Stimulated activated CD8-positive, alpha-beta memory T cell treated with anti-CD3 and anti-CD28 coated beads, Interleukin-15, amount 100 ng/mL, for 1 hour (primary cell): ENCODE measurements around the gene PHF21B.
"Not testable (repeated sequence)": the region's sequence is repeated elsewhere in the genome, so short reads cannot be mapped to it uniquely, and the experiment has no call there.

Experiments used
- DNase-seq: peaks from one replicate; pipeline ENCODE4 v3.0.0-alpha.2; 2020; ENCODE audit warnings: low read depth

Gene PHF21B

GRCh38 chr22:44871782-44872181, 138.0 kb downstream of the PHF21B start:
- DNase-seq, result no peak

DNA sequence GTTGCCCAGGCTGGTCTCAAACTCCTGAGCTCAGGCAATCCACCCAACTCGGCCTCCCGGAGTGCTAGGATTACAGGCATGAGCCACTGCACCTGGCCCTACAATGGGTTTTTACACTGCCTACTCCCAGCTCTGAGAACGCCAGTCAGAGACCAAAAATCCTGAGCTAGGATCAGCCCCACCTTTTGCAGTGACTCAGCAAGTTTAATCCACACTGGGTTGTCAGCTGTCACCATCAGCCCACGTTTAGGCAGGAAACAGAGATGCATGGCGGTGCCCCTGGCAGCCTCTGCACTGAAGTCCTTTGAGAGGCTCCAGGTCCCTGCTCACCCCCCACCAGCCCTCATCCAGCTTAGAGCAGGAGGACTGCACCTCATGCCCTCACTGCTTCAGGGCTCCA, 139.8 kb downstream of the PHF21B start:
- no peak for DNase-seq

DNA sequence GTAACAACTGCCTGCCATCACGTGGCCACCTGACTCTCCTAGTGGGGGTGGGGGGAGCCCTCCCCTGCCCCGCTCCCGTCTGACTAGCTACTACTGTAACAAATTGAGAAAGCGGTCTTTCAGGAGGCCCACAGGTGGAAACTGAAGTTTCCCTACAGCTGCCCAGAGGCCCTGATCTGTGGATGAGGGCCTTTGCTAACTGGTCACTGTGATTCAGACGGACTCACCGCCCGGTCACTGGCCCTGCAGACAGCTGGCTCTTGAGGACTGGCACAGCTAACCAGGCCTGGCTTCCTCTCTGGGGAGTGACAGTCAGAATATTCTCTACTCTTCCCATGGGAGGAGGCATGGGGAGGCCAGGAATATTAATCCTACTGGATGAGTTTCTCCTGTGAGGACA, 140.6 kb downstream of the PHF21B start:
- DNase-seq, result no peak

- no peak for DNase-seq
Observed at GRCh38 chr22:44865193-44866057, 144.4 kb downstream of the PHF21B start.

- no peak for DNase-seq
Observed at GRCh38 chr22:44862981-44863860, 146.6 kb downstream of the PHF21B start.

DNA sequence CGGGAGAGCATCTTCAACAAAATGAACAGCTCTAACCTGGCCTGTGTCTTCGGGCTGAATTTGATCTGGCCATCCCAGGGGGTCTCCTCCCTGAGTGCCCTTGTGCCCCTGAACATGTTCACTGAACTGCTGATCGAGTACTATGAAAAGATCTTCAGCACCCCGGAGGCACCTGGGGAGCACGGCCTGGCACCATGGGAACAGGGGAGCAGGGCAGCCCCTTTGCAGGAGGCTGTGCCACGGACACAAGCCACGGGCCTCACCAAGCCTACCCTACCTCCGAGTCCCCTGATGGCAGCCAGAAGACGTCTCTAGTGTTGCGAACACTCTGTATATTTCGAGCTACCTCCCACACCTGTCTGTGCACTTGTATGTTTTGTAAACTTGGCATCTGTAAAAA, 147.5 kb downstream of the PHF21B start:
- DNase-seq, result no peak

DNA sequence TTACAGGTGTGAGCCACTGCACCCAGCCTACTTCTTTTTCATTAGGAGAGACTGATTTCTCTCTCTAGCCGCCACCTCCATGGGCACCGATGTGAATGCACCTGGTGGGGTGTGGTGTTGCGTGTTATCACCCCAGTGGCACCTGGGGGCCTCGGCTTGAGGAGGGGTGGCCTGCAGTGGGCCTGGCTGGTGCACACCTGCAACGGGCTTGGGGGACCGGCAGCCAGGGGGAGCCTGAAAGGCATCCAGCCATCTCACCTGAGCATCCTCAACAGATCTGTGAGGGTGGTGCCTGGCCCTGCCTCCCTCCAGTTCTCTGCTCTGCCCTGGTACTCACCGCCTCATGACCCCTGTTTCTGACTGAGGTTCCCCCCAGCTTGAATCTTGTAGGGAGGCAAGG, 148.6 kb downstream of the PHF21B start:
- DNase-seq, result no peak

- DNase-seq, result no peak
Observed at GRCh38 chr22:44860311-44860710, 149.5 kb downstream of the PHF21B start.

DNA sequence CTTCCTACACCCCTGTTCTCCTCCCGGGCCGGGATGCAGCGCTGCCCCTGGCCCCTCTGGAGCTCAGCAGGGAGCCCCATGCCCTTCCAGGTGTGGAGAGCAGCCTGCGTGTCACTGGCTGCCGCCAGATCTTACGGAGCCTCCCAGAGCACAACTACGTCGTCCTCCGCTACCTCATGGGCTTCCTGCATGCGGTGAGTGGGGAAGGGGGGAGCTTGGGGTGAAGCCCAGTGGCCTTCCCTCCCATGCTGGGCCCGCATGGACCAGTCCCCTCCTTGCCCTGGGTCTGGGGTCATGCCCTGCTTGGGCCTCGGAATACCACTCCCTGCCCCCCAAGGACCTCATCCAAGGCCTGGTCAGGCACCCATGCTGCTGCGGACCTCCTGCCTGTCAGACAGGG, 150.2 kb downstream of the PHF21B start:
- no peak for DNase-seq

DNA sequence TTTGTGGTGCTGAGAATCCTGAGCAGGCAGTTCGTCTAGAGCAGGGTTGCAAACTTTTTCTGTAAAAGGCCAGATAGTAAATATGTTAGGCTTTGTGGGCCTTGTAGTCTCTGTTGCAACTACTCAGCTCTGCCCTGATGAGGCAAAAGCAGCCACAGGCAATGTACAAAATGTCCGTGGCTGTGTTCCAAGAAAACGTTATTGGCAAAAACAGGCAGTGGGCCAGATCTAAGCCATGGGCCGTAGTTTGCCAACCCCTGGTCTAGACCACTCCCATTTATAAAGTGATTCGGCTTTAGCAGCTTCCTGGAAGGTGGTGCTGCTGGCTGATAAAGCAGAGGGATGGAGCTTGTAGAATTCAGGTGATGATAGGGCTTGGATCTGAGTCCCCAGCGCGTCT, 151.0 kb downstream of the PHF21B start:
- DNase-seq, result not testable (repeated sequence)

GRCh38 chr22:44855855-44856254, 153.9 kb downstream of the PHF21B start:
- DNase-seq, result no peak

- DNase-seq, result not testable (repeated sequence)
Observed at GRCh38 chr22:44854641-44855040, 155.2 kb downstream of the PHF21B start.

DNA sequence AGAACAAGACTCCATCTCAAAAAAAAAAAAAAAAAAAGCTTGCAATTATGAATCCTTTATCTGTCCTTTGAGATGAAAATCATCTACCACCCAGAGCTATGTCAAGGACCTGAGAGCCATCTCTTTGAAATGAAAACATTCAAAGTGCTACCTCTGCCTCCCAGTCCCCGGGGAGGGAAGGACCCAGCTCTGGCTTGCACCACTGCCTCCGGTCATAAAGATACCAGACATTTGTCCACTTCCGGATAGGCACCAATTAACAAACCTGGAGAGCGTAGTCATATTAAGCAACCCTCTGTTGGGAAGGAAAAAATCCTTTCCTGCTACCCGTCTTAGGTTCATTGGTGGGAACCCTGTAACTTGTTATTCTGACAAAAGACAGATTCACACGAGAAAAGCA, 158.9 kb downstream of the PHF21B start:
- no peak for DNase-seq

- no peak for DNase-seq
Observed at GRCh38 chr22:44848791-44849420, 160.9 kb downstream of the PHF21B start.

GRCh38 chr22:44848296-44848741, 161.5 kb downstream of the PHF21B start:
- DNase-seq, result no peak

GRCh38 chr22:44847892-44848291, 161.9 kb downstream of the PHF21B start:
- no peak for DNase-seq

DNA sequence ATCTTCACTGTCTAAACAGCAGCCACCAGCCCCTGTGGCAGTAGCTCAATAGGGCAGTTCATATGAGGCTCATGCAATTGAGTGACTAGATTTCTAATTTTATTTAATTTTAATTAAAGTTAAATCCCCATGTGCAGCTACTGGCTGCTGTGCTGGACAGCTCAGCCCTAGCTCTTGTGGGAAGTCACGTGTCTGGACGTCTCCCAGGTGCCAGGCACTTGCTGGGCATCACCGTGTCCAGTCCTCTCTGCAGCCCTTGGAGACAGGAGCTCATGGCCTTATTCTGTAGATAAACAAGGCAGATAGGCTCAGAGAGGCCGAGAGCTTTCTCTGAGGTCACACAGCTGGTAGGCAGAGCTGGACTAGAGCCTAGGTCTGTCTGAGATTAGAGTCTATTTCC, 162.4 kb downstream of the PHF21B start:
- DNase-seq, result no peak

GRCh38 chr22:44846726-44847275, 163.0 kb downstream of the PHF21B start:
- DNase-seq, result no peak

DNA sequence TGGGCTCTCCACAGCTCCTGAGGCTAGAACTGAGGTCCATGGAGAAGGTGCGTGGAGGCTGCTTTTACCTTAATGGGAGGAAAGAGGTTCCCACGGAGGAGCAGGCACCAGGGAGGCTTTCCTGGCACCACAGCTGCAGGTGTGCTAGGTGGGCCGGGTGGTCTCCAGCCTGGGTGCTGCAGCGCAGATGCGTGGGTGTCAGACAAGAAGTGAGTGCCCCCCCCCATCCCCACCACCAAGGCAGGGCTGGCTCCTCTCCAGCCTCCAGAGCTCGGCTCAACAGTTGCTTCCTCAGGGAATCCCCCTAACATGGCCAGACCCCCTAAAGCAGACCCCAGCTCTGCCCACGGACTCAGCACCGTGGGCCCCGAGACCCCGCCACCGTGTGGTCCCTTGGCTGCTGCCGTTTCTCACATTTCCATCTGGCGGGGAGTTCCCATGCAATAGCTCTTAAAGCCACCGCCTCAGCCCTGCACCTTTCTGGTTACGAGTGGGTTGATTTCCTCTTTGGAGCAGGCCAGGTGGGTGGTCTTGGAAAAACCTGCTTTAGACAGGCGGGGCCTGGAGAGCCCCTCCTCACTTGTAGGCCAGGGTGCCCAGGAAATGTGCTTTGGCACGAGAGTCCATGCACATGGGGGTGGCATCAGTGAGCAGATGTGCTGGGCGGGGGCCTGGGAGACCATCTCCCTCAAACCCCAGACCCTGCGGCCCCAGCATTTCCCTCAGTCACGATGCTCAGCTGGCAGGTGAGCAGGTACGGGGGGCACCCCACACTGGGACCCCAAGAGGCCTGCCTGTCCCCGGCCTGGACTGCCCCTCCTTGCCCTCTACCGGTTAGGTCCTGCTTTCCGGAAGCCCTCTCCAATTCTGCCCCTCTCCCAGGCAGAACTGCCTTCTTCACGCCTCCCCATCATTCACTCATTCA, 163.7 kb downstream of the PHF21B start:
- DNase-seq, result no peak

DNA sequence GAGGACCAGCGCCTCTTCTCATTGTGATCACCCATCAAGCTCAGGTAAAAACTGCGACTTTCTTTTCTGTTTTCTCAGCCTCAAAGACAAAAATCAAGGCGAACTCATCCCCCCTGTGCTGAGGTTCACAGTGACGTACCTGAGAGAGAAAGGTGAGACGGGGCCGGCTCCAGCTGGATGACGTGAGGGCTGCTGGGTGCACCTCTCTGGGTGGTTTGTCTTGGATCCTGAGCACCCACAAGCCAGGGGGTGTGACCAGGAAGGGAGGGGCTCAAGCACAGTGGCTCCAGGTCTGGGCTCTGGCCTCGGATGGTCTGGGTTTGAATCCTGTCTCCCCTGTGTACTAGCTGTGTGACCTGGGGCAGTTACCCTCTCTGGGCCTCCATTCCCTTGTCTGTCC, 164.6 kb downstream of the PHF21B start:
- no peak for DNase-seq

- no peak for DNase-seq
Observed at GRCh38 chr22:44842417-44842816, 167.4 kb downstream of the PHF21B start.
